Stimulated activated CD4-positive, alpha-beta T cell treated with anti-CD3 and anti-CD28 coated beads, Interleukin-1b, Interleukin-23, amount 100 ng/mL, for 1 hour (primary cell): ENCODE results near the gene AK2.
"Not testable (repeated sequence)": the region's sequence is repeated elsewhere in the genome, so short reads cannot be mapped to it uniquely, and the experiment has no call there.

ENCODE experiments used
- DNase-seq, 2 donors: peaks; one replicate each; pipeline ENCODE4 v3.0.0-alpha.2; 2020; ENCODE audit warnings: low read depth in 2 of 2

AK2 gene

GRCh38 chr1:33050221-33051076 lies 13.8 kb upstream of the AK2 start:
- DNase-seq: no peak

- DNase-seq: no peak
Observed at GRCh38 chr1:33049371-33049770, 12.7 kb upstream of the AK2 start.

GRCh38 chr1:33048426-33048825 lies 11.7 kb upstream of the AK2 start:
- no peak for DNase-seq

- no peak for DNase-seq
Observed at GRCh38 chr1:33047839-33048305, 11.2 kb upstream of the AK2 start.

GRCh38 chr1:33047290-33047689 lies 10.6 kb upstream of the AK2 start:
- DNase-seq: no peak

- not testable (repeated sequence) for DNase-seq
Observed at GRCh38 chr1:33046234-33046633, 9.6 kb upstream of the AK2 start.

GRCh38 chr1:33045814-33046213 lies 9.1 kb upstream of the AK2 start:
- DNase-seq: no peak

GRCh38 chr1:33045246-33045645 lies 8.6 kb upstream of the AK2 start:
- DNase-seq: no peak

- no peak for DNase-seq
Observed at GRCh38 chr1:33043267-33044092, 6.8 kb upstream of the AK2 start.

- no peak for DNase-seq
Observed at GRCh38 chr1:33042831-33043230, 6.1 kb upstream of the AK2 start.

GRCh38 chr1:33041026-33041425 lies 4.3 kb upstream of the AK2 start:
- no peak for DNase-seq

- DNase-seq: no peak
Observed at GRCh38 chr1:33039840-33040239, 3.2 kb upstream of the AK2 start.

- DNase-seq: no peak
Observed at GRCh38 chr1:33036051-33036525, 595 bp downstream of the AK2 start.

GRCh38 chr1:33032126-33032869 lies 4.4 kb downstream of the AK2 start:
- no peak for DNase-seq

GRCh38 chr1:33031506-33031905 lies 5.2 kb downstream of the AK2 start:
- no peak for DNase-seq

- DNase-seq: no peak
Observed at GRCh38 chr1:33030575-33030974, 6.1 kb downstream of the AK2 start.

- DNase-seq: no peak
Observed at GRCh38 chr1:33029921-33030320, 6.8 kb downstream of the AK2 start.

GRCh38 chr1:33029209-33029608 lies 7.5 kb downstream of the AK2 start:
- DNase-seq: no peak

- no peak for DNase-seq
Observed at GRCh38 chr1:33025761-33026160, 10.9 kb downstream of the AK2 start.

GRCh38 chr1:33025180-33025569 lies 11.5 kb downstream of the AK2 start:
- DNase-seq: no peak

GRCh38 chr1:33024430-33025179 lies 12.1 kb downstream of the AK2 start:
- peak in 1 of 2 donors; percentile 37 for DNase-seq
